Sigmoid colon (tissue), 7 donors: ENCODE data around the gene XPO1. TPM values are rescaled to one million over a fixed set of nuclear protein-coding genes. Genes with fewer than 3 reads are reported as not detected.
"Not testable (repeated sequence)": the region's sequence is repeated elsewhere in the genome, so short reads cannot be mapped to it uniquely, and the experiment has no call there.

ENCODE experiments used
- DNase-seq: peaks from one replicate; pipeline ENCODE4 v3.0.0-alpha.2; 2019
- H3K27ac ChIP-seq, 4 donors: fragments of 200-600 bp; sonication (generic); one replicate each; pipeline ENCODE4 v1.5.1; 2016 to 2019; ENCODE audit warnings: mild to moderate bottlenecking in 1 of 4
- H3K27me3 ChIP-seq, 3 donors: fragments of 200-600 bp; sonication (generic); one replicate each; pipeline ENCODE4 v1.5.1; 2019; ENCODE audit warnings: mild to moderate bottlenecking in 1 of 3
- H3K36me3 ChIP-seq, 4 donors: fragments of 200-600 bp; sonication (generic); one replicate each; pipeline ENCODE4 v1.5.1; 2016 to 2019
- H3K4me1 ChIP-seq, 4 donors: fragments of 200-600 bp; sonication (generic); one replicate each; pipeline ENCODE4 v1.5.1; 2017 to 2019
- H3K4me3 ChIP-seq, 4 donors: fragments of 200-600 bp; sonication (generic); one replicate each; pipeline ENCODE4 v1.5.1; 2017 to 2019; ENCODE audit warnings: mild to moderate bottlenecking in 2 of 4, moderate library complexity in 1 of 4
- H3K9me3 ChIP-seq, 4 donors: fragments of 200-600 bp in 3 of 4; sonication (generic) in 3 of 4; one replicate each; pipeline versions ENCODE4 v1.5.1 to v1.6.1; 2013 to 2019
- CTCF ChIP-seq, 4 experiments: fragments of 450-650 bp in 3 of 4; fragments of 200-600 bp in 1 of 4; IDR thresholded peaks; one replicate each; pipeline ENCODE4 v1.5.1; 2016 to 2019; ENCODE audit warnings: antibody characterized with exemption in 4 of 4, mild to moderate bottlenecking in 3 of 4, moderate library complexity in 2 of 4
- EP300 ChIP-seq, 4 donors: sonication (generic); formaldehyde crosslinking; IDR thresholded peaks; one replicate each; pipeline ENCODE4 v1.6.1; 2017; ENCODE audit warnings: antibody characterized with exemption in 4 of 4
- POLR2A ChIP-seq, 2 donors: fragments of 450-650 bp; IDR thresholded peaks; one replicate each; pipeline ENCODE4 v1.6.1; 2016; ENCODE audit warnings: antibody characterized with exemption in 2 of 2, mild to moderate bottlenecking in 2 of 2, moderate library complexity in 2 of 2
- POLR2AphosphoS5 ChIP-seq, 4 donors: sonication (generic); formaldehyde crosslinking; IDR thresholded peaks; one replicate each; pipeline ENCODE4 v1.6.1; 2017; ENCODE audit warnings: antibody characterized with exemption in 4 of 4
- WGBS, 2 donors: extraction: QIAGEN DNeasy Blood & Tissue Kit; methylation state at CpG; one replicate each; pipeline ENCODE4 v1.1.7; 2013; 5-methylcytosine and 5-hydroxymethylcytosine counted together
- intact Hi-C: fragments of 100-400 bp; cut with DNase I; formaldehyde crosslinking; loops from one replicate; pipeline ENCODE4 v1.15.1; 2023
- polyA plus RNA-seq, 3 donors: library from polyadenylated mRNA; stranded (reverse); fragments of 200-250 nt; gene quantifications; one replicate each; pipeline ENCODE4 v1.2.3, GENCODE V29; 2013
- total RNA-seq, 4 donors: library from RNA; depleted of rRNA; stranded (reverse); fragments of >200 nt; gene quantifications; one replicate each; pipeline ENCODE4 v1.1.0, GENCODE V29; 2016
- donor health status: healthy with polysubstance abuse.
- donor health status: Bipolar disorder and iron deficiency.
- donor health status: healthy.

Gene XPO1
- total and polyA plus RNA-seq, 7 donors, result 23.4 to 460 (median 90.6) TPM

DNA sequence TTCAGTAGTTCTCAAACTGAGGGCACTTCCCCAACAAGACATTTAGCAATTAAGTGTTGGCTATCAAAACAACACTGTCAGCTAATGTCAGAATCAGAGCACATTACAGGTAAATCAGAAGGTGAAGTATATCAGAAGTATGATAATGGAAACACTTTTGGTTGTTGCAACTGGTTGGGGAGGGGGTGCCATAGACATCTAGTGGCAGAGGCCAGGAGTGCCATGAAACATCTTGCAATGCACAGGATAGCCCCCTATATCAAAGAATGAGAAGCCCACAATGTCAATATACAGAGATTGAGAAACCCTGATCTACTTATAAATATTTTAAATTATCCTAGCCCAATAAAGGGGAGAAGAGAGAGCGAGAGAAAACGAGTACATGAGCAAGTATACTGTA, 4.9 kb upstream of the XPO1 start:
- intact Hi-C loops, result no loop called here
- TF ChIP-seq EP300 (IDR thresholded peaks at IDR 0.05), result no peak
- no peak for TF ChIP-seq POLR2AphosphoS5 (IDR thresholded peaks at IDR 0.05)
- TF ChIP-seq CTCF (IDR thresholded peaks at IDR 0.05), result no peak
- TF ChIP-seq POLR2A (IDR thresholded peaks at IDR 0.05), result no peak
- 86 to 90% methylated on average over 2 of the region's 2 CpGs for WGBS, 2 donors

GRCh38 chr2:61540167-61540566, 2.0 kb upstream of the XPO1 start:
- H3K4me3 ChIP-seq, DNase-seq, H3K9me3 ChIP-seq, H3K36me3 ChIP-seq, H3K27me3 ChIP-seq, intact Hi-C loops: not testable (repeated sequence)
- H3K4me1 ChIP-seq, result peaks cover 0 to 16% (median 13%) of the 10 kb centered on the region in 4 donors
- WGBS, 2 donors, result 97 to 99% methylated on average over 10 of the region's 10 CpGs
- peak overlapping the region in 2 of 4 donors; percentile 96 to 99 for H3K27ac ChIP-seq

More for the DNA sequence above, 4.9 kb upstream of the XPO1 start:
- Histone ChIP-seq H3K36me3 (no peaks in the 10 kb centered on the region), H3K4me1 (peaks cover 0 to 10% (median 9%) of the 10 kb centered on the region in 4 donors), H3K9me3 (no peaks in the 10 kb centered on the region), H3K4me3 (no peak overlapping the region), H3K27me3 (no peaks in the 10 kb centered on the region), H3K27ac (no peak overlapping the region)
- no peak for DNase-seq

DNA sequence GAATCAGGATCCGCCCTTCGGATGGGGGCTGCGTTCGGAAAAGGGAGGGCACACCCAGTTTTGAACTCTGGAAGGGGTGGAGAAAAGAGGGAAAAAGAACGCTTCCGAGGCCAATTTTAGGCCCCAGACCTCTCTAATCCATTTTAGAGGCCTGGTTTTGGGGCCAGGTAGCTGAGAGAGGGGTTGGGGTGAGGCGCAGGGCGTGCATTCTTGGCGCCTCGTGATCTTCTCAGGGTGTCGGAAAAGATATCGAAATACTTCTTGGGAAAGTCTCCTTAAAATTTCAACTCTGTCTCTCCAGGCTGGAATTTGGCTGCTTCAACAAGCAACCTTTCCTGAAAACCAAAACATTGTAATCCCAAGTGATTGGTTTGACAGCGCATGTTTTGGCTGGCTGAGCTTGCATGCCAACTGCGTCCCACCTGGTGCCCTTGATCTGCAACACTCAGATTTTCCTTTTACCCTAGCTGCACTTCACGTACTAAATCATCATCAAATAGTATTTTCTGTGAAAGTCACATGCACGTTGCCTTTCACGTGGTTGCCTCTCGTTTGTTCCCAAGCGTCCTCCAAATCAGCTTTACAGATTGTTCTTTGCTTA, 864 bp upstream of the XPO1 start:
- peak overlapping the region; percentile 87 to 99 (median 96) for H3K27ac ChIP-seq
- peak overlapping the region; percentile 74 to 93 (median 87) for H3K4me3 ChIP-seq
- H3K4me1 ChIP-seq, result peaks cover 0 to 28% (median 24%) of the 10 kb centered on the region in 4 donors
- peak; percentile 68 for DNase-seq
- no peaks in the 10 kb centered on the region for H3K36me3 ChIP-seq
- WGBS, 2 donors, result 4% methylated on average over 19 of the region's 19 CpGs
- intact Hi-C loops, result loop anchor here (1.0 to 10.0 kb wide), 7 partner anchors 68 to 654 kb away; partner anchors contain the start of genes FAM161A, REL and USP34
- no peaks in the 10 kb centered on the region for H3K27me3 ChIP-seq
- no peak for TF ChIP-seq CTCF (IDR thresholded peaks at IDR 0.05)
- no peak for TF ChIP-seq POLR2A (IDR thresholded peaks at IDR 0.05)
- peak in 2 of 4 donors; percentile 10 to 68 for TF ChIP-seq POLR2AphosphoS5 (IDR thresholded peaks at IDR 0.05)
- peak in 1 of 4 donors; percentile 14 for TF ChIP-seq EP300 (IDR thresholded peaks at IDR 0.05)
- H3K9me3 ChIP-seq, result no peaks in the 10 kb centered on the region

DNA sequence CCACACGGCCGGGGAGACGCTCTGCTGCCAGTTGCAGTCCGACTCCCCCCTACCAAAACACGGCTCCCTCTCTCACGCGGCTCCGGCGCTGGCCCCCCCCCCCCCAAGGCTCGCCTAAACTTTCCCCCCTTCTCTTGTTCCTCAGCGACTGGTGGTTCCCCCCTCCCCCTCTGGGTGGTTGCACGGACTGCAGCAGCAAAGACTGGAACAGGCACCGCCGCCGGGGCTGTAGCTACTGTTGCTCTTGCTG, 281 bp downstream of the XPO1 start:
- no peak for DNase-seq
- Histone ChIP-seq H3K27ac (peak overlapping the region; percentile 87 to 99 (median 96)), H3K4me3 (peak overlapping the region; percentile 74 to 93 (median 87)), H3K9me3 (no peaks in the 10 kb centered on the region), H3K27me3 (no peaks in the 10 kb centered on the region), H3K4me1 (peaks cover 0 to 39% (median 35%) of the 10 kb centered on the region in 4 donors), H3K36me3 (no peaks in the 10 kb centered on the region)
- intact Hi-C loops, result loop anchor here (1.0 to 10.0 kb wide), 6 partner anchors 67 to 653 kb away; partner anchors contain the start of genes FAM161A, REL and USP34
- TF ChIP-seq CTCF (IDR thresholded peaks at IDR 0.05), result no peak
- 0 to 1% methylated on average over 14 to 15 of the region's 15 CpGs for WGBS, 2 donors

DNA sequence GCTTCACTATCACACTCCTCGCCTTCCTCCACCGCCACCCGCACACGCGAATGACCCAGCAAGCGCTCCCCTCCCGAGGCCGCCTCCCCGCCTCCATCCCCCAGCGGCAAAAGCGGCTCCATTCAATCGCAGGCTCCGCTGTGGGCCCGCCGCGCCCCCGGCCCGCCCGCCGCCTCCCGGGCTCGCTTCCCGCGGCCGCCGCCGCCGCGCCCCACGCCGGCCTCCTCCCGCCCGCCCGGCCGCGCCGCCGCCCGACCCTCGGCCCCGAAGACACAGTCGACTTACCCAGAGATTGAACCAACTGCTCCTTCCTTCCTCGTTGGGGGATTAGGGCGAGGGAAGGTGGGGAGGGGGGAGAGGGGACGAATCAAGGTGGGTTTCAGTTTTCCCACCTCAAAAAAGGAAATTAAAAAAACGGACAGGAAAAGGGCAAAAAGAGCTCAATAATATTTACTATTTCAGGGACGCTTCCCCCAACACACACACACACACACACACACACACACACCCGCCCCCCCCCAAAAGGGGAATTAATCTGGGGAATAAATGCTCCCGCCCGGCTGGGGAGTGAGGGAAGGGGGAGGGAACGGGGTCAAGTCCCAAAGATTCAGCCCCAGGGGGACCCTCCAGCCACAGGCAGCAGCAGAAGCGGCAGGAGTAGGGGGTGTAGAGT, 743 bp downstream of the XPO1 start:
- 1% methylated on average over 52 of the region's 52 CpGs for WGBS, 2 donors
- H3K27ac ChIP-seq, result peak overlapping the region; percentile 87 to 99 (median 96)
- no peak for DNase-seq
- peaks cover 0 to 44% (median 39%) of the 10 kb centered on the region in 4 donors for H3K4me1 ChIP-seq
- H3K27me3 ChIP-seq, result no peaks in the 10 kb centered on the region
- H3K4me3 ChIP-seq, result peak overlapping the region; percentile 74 to 93 (median 87)
- intact Hi-C loops, result loop anchor here (5.0 to 10.0 kb wide), 4 partner anchors 135 to 653 kb away; partner anchors contain the start of genes FAM161A and REL
- no peaks in the 10 kb centered on the region for H3K9me3 ChIP-seq
- TF ChIP-seq EP300 (IDR thresholded peaks at IDR 0.05), result no peak
- no peak for TF ChIP-seq CTCF (IDR thresholded peaks at IDR 0.05)
- no peak for TF ChIP-seq POLR2A (IDR thresholded peaks at IDR 0.05)
- TF ChIP-seq POLR2AphosphoS5 (IDR thresholded peaks at IDR 0.05), result no peak
- H3K36me3 ChIP-seq, result no peaks in the 10 kb centered on the region
